Activated T-helper 1 cell treated with Interleukin-2 at 50 U/mL for 16 hours (primary cell): ENCODE results near the gene NFKBIB.
"Not testable (repeated sequence)": the region's sequence is repeated elsewhere in the genome, so short reads cannot be mapped to it uniquely, and the experiment has no call there.

Source experiments
- DNase-seq: peaks from one replicate; pipeline ENCODE4 v3.0.0-alpha.2; 2020; ENCODE audit warnings: low read depth

Gene NFKBIB

DNA sequence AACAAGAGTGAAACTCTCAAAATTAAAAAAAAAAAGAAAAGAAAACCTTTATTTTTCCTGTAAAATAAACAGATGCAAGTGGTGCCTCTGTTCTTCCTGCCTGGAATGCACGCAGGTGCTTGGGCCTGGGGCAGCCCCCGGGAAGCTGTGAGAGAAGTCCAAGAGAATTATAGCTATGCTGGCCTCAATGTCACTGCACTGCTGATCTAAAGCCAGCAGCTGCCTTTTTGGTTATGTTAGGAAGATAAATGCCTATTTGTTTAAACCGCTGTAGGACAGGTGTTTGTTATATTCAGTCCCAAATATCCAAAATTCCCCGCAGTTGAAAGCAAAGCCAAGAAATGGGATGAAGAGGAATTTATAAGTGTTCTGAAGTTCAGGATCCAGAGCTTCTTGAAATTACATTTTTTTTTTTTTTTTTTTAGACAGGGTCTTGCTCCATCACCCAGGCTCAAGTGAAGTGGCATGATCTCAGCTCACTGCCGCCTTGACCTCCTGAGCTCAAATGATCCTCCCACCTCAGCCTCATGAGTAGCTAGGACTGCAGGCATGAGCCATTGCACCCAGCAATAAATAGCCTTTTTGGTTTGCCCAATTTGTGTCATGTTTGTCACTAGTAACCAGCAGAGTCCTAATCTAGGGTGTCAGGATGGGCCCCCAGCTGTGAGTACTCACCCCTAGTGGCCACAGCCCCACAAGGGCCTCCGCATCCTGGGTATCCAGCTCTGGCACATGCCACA, 23.9 kb upstream of the NFKBIB start:
- DNase-seq: no peak

DNA sequence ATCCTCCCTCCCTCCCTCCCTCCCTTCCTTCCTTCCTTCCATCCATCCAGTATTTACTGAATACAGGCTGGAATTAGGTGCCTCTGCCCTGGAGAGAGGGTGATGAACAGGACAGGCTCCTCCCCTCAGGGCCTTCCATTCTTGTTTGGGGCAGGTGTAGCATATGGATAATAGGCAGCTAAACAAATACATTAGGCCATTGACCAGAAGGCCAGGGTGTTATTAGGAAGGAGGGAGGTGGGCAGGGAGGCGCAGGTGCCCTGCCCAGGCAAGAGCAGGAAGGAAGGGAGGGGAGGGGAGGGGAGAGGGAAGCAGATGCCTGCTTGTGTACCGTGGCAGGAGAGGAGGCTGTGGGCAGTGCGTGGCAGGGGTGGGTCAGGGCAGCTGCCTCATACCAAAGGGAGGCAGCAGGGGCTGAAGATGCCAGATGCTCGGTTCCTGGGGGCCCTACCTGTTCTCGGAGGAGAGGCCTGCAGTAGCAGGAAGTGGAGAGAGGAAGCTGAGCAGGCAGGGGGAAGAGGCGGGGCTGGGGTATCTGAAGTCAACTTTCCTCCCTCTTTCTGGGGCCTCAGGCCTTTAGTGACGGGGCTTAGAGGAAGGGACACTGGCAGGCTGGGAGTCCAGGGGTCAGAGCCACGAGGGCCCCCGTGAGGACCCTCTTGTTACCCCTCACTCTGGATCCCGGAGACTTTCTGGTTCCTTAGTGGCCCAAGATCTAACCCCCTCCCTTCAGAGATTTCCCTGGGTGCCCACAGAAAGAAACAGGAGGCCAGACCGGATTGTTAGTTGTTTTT, 21.8 kb upstream of the NFKBIB start, which contains the start of gene RINL:
TSS of gene RINL (minus strand) at position 495 of the 794 bp plus-strand sequence. CDS start 1,533 bp downstream, outside the sequence.
- DNase-seq: peak; percentile 59

DNA sequence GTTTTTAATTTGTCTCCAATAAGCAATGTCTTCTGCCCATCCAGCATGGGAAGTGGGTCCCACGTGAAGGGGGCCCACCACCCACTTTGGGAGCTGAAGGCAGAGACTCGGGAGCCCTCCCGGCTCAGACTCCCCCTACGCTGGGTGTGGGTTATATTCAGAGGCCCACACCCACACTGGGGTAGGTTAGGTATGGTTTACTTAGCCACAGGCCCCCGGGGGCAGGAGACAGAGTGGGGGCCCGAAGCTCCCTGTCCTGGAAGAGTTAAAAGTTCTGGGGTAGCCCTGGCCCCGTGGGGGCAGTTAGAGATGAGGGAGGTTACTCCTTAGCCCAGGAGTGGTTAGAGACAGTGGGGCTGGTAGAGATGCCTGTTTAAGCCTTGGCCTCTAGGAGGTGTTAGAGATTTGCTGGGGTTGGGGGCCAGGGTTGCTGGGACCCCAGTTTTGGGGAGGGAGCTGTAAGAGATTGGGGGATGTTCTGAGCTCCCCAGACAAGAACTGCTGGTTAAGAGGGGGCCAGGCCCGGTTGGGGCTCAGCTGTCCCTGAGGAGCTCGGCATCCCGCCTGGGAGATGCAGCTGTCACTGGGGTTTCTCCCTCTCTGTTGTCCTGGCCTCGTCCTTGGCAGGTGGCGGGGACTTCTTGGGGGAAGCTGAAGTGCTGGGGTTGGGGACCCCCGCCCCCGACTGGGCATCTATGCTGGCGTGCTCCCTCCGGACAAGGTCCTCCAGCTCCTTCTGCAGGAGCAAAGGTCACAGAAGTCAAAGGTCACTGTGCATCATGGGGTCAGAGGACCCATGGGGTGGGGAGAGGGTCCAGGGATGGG, 21.0 kb upstream of the NFKBIB start:
- DNase-seq: no peak

DNA sequence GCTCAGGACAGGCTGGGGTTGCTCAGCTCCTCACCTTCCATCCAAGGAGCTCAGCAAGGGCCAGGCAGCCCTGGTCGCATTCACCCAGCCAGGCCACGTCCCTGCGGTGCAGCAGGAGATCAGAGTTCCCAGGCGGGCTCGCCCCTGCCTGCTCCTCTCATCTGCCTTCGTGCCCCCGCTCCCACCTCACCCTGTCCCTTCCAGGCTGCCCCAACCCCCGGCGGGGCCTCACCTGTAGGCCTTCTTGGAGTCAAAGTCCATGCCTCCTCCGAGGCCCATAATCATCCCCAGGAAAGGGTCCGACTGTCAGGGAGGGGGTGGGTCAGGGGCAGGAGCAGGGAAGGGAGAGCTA, 20.4 kb upstream of the NFKBIB start:
- no peak for DNase-seq

DNA sequence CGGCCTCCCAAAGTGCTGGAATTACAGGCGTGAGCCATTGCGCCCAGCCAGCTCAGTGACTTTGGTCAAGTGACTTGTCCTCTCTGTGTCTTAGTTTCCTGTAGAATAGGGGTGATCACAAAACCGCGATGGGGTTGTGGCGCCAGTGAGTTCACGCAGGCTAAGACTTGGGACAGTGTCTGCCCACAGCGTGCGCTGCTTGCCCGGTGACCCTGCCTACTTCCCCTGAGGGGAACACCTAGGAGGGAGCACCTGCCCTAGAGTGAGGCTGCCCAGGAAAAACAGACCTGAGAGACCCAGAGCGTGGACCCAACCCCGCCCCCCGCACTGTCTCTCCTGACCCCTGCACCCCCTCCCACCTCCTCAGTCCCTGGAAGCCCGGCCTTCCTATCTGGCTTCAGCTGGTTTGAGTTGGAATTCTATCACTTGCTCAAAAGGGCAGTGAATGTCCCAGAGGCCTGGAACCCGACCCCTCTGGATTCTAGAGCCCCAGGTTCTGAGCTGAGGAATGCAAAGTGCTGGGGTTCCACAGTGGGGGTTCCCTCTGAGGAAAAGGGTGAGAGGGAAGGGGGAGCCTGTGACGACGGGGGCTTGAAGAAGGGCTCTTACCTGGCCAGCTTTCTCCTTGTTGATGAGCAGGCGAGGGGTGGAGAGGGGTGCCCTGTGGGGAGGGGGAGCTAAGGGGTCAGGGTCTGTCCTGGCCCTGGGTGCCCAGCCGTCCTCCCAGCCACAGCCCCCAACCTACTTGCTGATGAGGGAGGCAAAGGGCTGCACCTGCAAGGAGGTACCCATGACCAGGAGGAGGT, 19.5 kb upstream of the NFKBIB start:
- DNase-seq: no peak

DNA sequence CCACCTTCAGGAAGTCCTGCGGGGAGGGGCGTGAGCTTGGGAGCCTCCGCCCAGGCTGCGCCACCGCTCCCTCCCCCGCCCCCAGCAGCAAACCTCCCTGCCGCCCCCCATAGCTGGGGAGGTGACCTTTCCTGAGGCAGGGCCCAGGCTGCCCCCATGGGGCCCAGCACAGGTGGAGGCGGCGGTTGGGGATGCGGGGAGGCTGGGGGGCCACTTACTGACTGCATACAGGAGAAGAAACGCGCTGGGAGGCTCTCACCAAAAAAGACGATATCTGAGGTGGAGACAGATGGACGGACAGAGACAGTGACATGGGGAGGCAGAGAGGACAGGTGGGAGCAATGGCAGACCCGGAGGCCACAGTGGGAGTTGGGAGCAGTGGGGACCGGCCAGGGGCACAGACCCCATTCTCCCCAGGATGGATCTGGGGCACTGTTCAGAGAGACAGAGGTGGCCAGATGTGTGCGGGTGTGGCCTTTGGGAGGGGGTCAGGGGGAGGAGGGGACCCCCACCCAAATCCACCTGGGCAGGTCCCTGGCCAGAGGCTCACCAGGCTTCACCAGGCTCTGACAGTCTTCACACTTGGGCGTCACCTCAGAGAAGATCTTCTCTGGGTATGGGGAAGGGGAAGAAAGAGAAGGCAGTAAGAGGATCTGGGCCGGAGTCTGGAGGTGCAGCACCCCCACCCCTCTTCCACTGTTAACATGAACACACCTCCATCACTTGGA, 18.7 kb upstream of the NFKBIB start:
- no peak for DNase-seq

DNA sequence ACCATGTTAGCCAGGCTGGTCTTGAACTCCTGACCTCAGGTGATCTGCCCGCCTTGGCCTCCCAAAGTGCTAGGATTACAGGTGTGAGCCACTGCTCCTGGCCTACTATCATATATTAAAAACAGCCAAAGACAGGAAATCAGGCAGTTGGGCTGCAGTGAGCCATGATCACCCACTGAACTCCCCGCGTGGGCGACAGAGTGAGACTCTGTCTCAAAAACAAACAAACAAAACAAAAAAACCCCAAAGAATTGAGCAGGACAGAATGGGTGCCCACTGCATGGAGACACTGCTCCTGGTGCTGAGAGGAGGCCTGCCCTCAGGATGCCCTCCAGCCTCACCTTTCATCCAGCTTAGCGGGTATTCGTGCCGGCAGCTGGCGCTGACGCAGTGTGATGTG, 16.5 kb upstream of the NFKBIB start:
- no peak for DNase-seq

DNA sequence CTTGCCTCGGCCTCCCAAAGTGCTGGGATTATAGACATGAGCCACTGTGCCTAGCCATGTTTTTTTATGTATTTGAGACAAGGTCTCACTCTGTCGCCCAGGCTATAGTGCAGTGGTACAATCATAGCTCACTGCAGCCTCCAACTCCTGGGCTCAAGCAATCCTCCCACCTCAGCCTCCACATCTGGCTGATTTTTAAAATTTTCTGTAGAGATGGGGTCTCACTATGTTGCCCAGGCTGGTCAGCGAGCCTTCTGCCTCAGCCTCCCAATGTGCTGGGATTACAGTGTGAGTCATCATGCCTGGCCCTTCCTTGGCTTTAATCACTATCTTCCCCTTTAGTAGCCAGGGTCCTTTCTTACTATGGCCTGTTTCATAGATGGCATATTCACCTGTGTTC, 15.1 kb upstream of the NFKBIB start:
- DNase-seq: not testable (repeated sequence)

DNA sequence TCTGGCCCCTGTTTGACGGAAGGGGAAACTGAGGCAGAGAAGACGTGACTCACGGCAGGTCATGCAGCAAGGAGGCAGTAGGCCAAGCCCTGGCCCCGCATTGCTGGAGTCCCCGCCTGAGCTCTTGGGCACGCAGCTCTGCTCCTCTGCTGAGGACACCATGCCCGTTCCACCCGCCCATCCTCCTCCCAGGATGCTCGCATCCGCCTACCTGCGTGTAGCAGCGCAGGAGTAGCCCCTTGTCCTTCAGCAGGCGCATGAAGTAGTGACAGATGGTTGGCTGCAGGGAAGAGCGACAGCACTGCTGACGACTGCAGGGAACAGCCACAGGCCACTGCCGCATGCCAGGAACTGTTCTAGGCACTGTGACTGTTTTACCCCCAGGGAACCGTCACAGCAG, 10.9 kb upstream of the NFKBIB start:
- DNase-seq: no peak

DNA sequence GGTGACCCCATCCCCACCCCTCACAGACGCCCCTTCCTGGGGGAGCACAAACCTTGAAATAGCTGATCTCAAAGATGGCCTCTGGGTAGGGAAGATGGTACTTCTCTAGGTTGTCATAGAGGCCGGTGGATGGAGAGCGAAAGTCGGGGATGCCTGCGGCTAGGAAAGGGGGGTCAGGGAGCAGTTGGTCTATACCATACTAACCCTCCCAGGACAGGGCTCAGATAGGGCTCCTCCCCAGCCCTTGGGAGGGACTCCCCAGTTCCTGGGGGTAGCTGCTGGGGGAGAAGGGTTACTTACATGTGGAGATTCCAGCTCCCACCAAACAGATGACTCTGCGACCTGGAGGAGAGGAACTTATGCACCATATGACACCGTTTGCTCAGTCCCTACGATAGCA, 10.0 kb upstream of the NFKBIB start:
- DNase-seq: no peak

DNA sequence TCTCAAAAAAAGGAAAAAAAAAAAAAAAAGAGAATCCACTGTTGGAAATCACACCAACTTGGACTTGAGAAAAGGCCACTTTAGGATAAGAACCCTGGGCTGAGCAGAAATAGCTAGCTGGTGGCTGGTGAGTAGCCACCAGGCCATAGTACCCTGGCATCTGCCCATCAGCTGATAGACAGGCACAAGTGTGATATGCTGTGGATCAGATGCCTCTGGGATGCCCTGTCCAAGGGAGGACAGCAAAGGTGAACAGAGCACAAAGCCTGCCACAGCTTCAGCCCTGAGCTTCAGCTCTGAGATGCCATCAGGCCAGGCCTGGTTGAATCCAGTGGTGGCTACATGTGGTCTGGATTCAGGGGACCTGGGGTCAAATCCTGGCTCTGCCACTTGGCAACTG, 9.1 kb upstream of the NFKBIB start:
- DNase-seq: no peak

DNA sequence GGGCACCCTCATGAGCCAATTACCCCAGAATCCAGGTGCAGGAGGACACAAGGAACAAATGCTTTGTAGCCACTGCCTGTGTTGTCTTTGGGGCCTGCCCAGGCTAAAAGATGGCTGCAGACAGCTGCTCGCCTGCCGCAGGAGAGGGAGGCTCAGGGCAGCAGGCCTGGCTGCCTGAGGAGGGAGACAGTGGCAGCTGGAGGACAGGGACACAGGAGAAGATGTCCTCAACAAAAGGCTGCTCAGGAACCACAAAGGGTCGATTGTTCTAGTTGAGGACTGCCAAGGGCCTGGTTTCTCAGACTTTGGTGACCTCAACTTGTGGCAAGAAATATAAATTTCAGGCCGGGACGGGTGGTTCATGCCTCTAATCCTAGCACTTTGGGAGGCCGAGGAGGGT, 8.0 kb upstream of the NFKBIB start:
- DNase-seq: no peak

DNA sequence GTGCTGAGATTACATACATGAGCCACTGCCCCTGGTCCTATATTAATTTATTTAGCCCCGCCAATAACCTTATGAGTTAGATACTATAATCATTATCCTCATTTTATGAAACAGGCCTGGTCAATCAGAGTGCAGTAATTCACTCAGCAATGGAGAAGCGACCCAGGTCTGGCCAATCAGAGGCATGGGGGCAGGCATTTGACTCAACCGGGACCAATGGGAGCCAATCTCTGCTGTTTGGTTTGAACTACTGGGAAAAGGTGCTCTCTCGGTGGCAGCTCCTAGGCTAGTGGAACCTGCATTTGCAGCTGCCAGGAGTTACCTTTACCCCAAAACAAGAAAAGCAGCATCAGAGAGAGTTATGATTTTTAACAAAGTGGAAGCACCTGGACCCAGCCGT, 6.9 kb upstream of the NFKBIB start:
- DNase-seq: no peak

DNA sequence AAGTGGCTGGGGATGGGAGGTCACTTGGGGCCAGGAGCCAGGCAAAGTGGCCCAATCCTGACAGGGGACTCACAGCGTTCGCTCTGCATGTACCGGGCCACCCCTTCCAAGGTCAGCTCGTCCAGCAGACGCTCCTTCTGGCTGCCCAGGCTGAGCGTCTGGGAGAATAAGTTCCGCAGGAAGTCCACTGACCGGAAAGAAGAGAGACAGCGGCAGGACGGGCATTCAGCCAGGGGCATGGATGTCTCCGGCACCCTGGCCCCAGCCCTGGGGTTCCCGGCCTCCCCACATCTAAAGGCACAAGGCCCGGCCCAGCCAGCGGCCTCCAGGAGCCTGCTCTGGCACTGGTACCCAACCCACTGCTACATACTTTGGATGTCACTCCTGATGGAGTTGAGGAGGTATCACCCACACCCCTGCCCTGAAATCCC, 6.4 kb upstream of the NFKBIB start:
- DNase-seq: no peak

DNA sequence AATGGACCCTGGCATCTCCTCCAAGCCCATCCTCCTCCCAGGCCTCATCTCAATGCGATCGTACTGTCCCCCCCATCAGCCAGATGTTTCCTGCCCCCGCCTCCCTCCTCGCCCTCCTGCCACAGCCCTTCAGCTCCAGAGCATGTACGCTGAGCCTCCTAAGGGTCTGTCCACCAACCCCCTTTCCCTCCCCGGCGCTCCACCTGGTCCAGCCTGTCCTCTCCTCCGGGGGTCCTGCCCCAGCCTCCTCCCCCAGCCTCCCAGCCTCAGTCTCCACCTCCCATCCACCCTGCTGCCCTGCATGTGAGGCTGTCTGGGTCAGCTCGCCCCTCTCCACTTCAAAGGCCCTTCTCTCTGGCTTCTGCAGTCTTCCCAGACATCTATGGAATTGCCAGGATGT, 4.8 kb upstream of the NFKBIB start:
- no peak for DNase-seq

DNA sequence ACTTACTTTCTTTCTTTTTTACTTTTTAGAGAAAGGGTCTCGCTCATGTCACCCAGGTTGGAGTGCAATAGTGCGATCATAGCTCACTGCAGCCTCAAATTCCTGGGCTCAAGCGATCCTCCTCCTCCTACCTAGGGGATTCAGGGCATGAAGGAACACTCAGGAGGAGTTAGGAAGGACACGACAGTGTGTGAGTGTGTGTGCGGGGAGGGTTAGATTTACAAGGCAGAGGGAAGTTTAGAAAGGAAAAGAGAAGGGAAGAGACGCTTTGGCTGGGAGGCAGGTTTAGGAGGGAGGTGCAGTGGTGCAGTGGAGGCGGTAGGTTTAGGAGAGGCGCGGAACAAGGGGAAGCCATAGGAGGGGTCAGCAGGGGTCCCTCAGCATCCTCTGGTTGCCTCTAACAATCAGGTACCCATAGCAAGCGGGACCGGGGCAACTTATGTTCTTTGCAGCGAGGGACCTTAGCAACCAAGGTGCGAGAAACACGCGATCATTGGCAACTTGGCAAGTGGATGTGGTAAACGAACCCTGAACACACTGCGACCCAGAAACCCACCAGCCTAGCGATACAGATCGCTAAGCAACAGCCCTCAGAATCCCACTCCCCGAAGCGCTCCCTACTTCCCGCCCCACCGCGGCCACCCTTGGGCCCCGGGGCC, 852 bp upstream of the NFKBIB start:
- no peak for DNase-seq

DNA sequence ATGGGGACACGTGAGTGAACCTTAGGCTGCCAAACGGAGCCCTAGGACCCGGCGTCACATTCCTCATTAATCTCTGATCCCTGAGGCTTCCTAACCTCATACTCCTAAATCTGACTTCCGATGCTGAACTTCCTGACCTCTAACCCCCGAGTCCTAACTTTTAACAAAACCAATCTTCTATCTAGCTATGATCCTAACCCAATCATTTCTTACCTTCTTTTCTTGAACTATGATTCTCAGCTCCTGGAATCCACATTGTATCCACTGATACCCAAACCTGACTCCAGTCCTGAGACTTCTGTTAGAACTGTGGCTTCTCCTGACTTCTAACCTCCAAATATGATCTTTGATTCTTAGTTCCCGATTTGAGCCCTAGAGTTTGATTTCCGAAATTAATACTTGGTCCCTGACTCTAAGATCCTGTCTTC, 447 bp downstream of the NFKBIB start:
- no peak for DNase-seq

DNA sequence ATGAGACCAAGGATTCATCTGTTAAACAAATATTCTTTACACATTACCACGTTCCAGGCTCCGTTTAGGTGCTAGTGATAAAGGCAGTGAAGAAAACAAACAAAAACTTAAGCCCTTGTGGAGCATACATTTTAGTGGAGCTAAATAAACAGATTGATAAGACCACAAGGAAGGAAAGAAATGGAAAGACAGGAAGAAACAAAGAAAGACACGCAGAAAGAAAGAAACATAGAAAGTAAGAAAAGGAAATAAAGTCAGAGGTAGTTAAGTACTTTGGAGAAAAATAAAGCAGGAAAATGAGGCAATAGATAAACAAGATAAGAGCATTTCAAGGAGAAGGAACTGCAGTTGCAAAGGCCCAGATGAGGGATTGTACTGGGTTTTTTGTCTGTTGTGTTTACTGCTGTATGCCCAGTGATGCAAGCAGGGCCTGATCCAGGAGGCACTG, 998 bp downstream of the NFKBIB start:
- no peak for DNase-seq

DNA sequence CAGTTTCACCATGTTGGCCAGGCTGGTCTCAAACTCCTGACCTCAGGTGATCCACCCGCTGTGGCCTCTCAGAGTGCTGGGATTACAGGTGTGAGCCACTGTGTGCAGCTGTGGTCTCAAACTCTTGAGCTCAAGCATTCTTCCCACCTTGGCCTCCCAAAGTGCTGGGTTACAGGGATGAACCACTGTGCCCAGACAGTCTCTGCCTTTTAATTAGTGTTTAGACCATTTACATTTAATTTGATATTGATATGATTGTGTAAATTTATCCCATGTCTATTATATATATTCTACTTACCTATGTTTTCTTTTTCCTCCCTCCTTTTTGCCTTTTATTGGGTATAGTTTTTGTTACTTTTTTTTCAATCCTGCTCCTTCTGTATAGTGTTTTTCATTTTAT, 1.9 kb downstream of the NFKBIB start:
- no peak for DNase-seq
